Measurements from ENCODE around the gene C1orf105.
"Not testable (repeated sequence)": the region's sequence is repeated elsewhere in the genome, so short reads cannot be mapped to it uniquely, and the experiment has no call there.

C1orf105 gene

GRCh38 chr1:172429331-172430127 lies 9.0 kb downstream of the C1orf105 start:
- DNase-seq (ENCODE audit: low read depth), result no peak

GRCh38 chr1:172430128-172430454 lies 9.6 kb downstream of the C1orf105 start:
- DNase-seq (ENCODE audit: low read depth), result no peak

- no peak for DNase-seq (ENCODE audit: low read depth)
Measured at GRCh38 chr1:172431204-172431603, 10.7 kb downstream of the C1orf105 start.

GRCh38 chr1:172431721-172432192 lies 11.3 kb downstream of the C1orf105 start:
- DNase-seq (ENCODE audit: low read depth), result no peak

GRCh38 chr1:172437183-172437582 lies 16.7 kb downstream of the C1orf105 start:
- not testable (repeated sequence) for DNase-seq (ENCODE audit: low read depth)

- no peak for DNase-seq (ENCODE audit: low read depth)
Measured at GRCh38 chr1:172442404-172442803, 21.9 kb downstream of the C1orf105 start.

- DNase-seq (ENCODE audit: low read depth), result no peak
Measured at GRCh38 chr1:172442843-172443565, 22.5 kb downstream of the C1orf105 start.

- peak; percentile 88 for DNase-seq (ENCODE audit: low read depth)
Measured at GRCh38 chr1:172443666-172444453, 23.4 kb downstream of the C1orf105 start, which contains the start of gene PIGC. Gene PIGC (minus strand): TSS chr1:172444069. CDS start chr1:172442622, 1,447 bp downstream.

- DNase-seq (ENCODE audit: low read depth), result no peak
Measured at GRCh38 chr1:172446547-172446946, 26.1 kb downstream of the C1orf105 start.

- no peak for DNase-seq (ENCODE audit: low read depth)
Measured at GRCh38 chr1:172447641-172448040, 27.2 kb downstream of the C1orf105 start.

- DNase-seq (ENCODE audit: low read depth), result no peak
Measured at GRCh38 chr1:172448995-172449584, 28.6 kb downstream of the C1orf105 start.

GRCh38 chr1:172449585-172450523 lies 29.4 kb downstream of the C1orf105 start:
- peak; percentile 4 for DNase-seq (ENCODE audit: low read depth)

GRCh38 chr1:172450524-172450885 lies 30.0 kb downstream of the C1orf105 start:
- no peak for DNase-seq (ENCODE audit: low read depth)

- DNase-seq (ENCODE audit: low read depth), result no peak
Measured at GRCh38 chr1:172451002-172451443, 30.5 kb downstream of the C1orf105 start.

- DNase-seq (ENCODE audit: low read depth), result no peak
Measured at GRCh38 chr1:172452536-172453152, 32.2 kb downstream of the C1orf105 start.

- DNase-seq (ENCODE audit: low read depth), result no peak
Measured at GRCh38 chr1:172453153-172453545, 32.7 kb downstream of the C1orf105 start.

GRCh38 chr1:172453607-172454006 lies 33.1 kb downstream of the C1orf105 start:
- no peak for DNase-seq (ENCODE audit: low read depth)

- no peak for DNase-seq (ENCODE audit: low read depth)
Measured at GRCh38 chr1:172455451-172455850, 35.0 kb downstream of the C1orf105 start.

- DNase-seq (ENCODE audit: low read depth), result no peak
Measured at GRCh38 chr1:172456344-172456769, 35.9 kb downstream of the C1orf105 start.

GRCh38 chr1:172457479-172458130 lies 37.1 kb downstream of the C1orf105 start:
- DNase-seq (ENCODE audit: low read depth), result no peak
